SK-N-SH treated with all-trans-retinoic acid at 6 μM for 48 hours (cell line): ENCODE data around the gene PARP15.

ENCODE experiments used
- ATAC-seq: fragments of 200-7000 bp; cut with Tn5 transposase; 3 replicates; pipeline ENCODE4 v1.9.1; 2020; ENCODE audit warnings: mild to moderate bottlenecking, moderate library complexity
- ARNTL ChIP-seq: fragments of 450-650 bp; formaldehyde crosslinking; IDR thresholded peaks from 2 replicates; pipeline ENCODE4 v1.5.0; 2020; ENCODE audit warnings: low read depth, mild to moderate bottlenecking, moderate library complexity, borderline replicate concordance
- BACH2 ChIP-seq: fragments of 250-450 bp; sonication (Bioruptor Pico); IDR thresholded peaks from 2 replicates; pipeline ENCODE4 v1.9.0; 2021; ENCODE audit warnings: mild to moderate bottlenecking, borderline replicate concordance
- CREB5 ChIP-seq: fragments of 250-450 bp; sonication (Bioruptor Pico); IDR thresholded peaks from 2 replicates; pipeline ENCODE4 v1.5.1; 2020; ENCODE audit warnings: low read depth, mild to moderate bottlenecking, moderate library complexity
- ESRRG ChIP-seq: fragments of 250-450 bp; sonication (Bioruptor Pico); IDR thresholded peaks from 2 replicates; pipeline ENCODE4 v1.6.1; 2021; ENCODE audit warnings: mild to moderate bottlenecking
- GLIS3 ChIP-seq: fragments of 250-450 bp; sonication (Bioruptor Pico); IDR thresholded peaks from 2 replicates; pipeline ENCODE4 v1.5.0; 2020; ENCODE audit warnings: mild to moderate bottlenecking, moderate library complexity
- ISL1 ChIP-seq: fragments of 250-450 bp; sonication (Bioruptor Pico); IDR thresholded peaks from 2 replicates; pipeline ENCODE4 v2.1.2; 2022; ENCODE audit warnings: mild to moderate bottlenecking, moderate library complexity
- OSR1 ChIP-seq: fragments of 250-450 bp; sonication (Bioruptor Pico); IDR thresholded peaks from 2 replicates; pipeline ENCODE4 v1.8.0; 2022; ENCODE audit warnings: moderate library complexity, mild to moderate bottlenecking, inconsistent platforms
- PATZ1 ChIP-seq: fragments of 250-450 bp; sonication (Bioruptor Pico); IDR thresholded peaks from 2 replicates; pipeline ENCODE4 v1.8.0; 2020; ENCODE audit warnings: mild to moderate bottlenecking, moderate library complexity, borderline replicate concordance
- PPARA ChIP-seq: fragments of 250-450 bp; sonication (Bioruptor Pico); IDR thresholded peaks from 2 replicates; pipeline ENCODE4 v1.5.0; 2020; ENCODE audit warnings: mild to moderate bottlenecking, borderline replicate concordance
- RARB ChIP-seq: fragments of 250-450 bp; sonication (Bioruptor Pico); IDR thresholded peaks from 2 replicates; pipeline ENCODE4 v1.8.0; 2021; ENCODE audit warnings: mild to moderate bottlenecking, moderate library complexity
- SNAI2 ChIP-seq: fragments of 250-450 bp; sonication (Bioruptor Pico); IDR thresholded peaks from 2 replicates; pipeline ENCODE4 v1.5.0; 2020; ENCODE audit warnings: mild to moderate bottlenecking, moderate library complexity
- TOX ChIP-seq: fragments of 250-450 bp; sonication (Bioruptor Pico); IDR thresholded peaks from 2 replicates; pipeline ENCODE4 v1.8.0; 2021; ENCODE audit warnings: mild to moderate bottlenecking, moderate library complexity, borderline replicate concordance
- TSHZ2 ChIP-seq: fragments of 250-450 bp; sonication (Bioruptor Pico); IDR thresholded peaks from 2 replicates; pipeline ENCODE4 v1.5.0; 2020; ENCODE audit warnings: mild to moderate bottlenecking, moderate library complexity
- ZC3H10 ChIP-seq: fragments of 250-450 bp; sonication (Bioruptor Pico); IDR thresholded peaks from 2 replicates; pipeline ENCODE4 v1.5.1; 2021; ENCODE audit warnings: mild to moderate bottlenecking, moderate library complexity
- ZFP3 ChIP-seq: fragments of 250-450 bp; sonication (Bioruptor Pico); IDR thresholded peaks from 2 replicates; pipeline ENCODE4 v1.5.0; 2020; ENCODE audit warnings: mild to moderate bottlenecking, moderate library complexity
- ZFP30 ChIP-seq: fragments of 450-650 bp; formaldehyde crosslinking; IDR thresholded peaks from 2 replicates; pipeline ENCODE4 v1.5.0; 2022; ENCODE audit warnings: mild to moderate bottlenecking, moderate library complexity
- ZNF565 ChIP-seq: fragments of 450-650 bp; formaldehyde crosslinking; conservative IDR thresholded peaks from 2 replicates; pipeline ENCODE4 v1.5.0; 2020; ENCODE audit warnings: low read depth, mild to moderate bottlenecking, moderate library complexity
- ZNF70 ChIP-seq: fragments of 450-650 bp; formaldehyde crosslinking; IDR thresholded peaks from 2 replicates; pipeline ENCODE4 v1.5.0; 2020; ENCODE audit warnings: mild to moderate bottlenecking, moderate library complexity
- ZNF8 ChIP-seq: fragments of 450-650 bp; formaldehyde crosslinking; IDR thresholded peaks from 2 replicates; pipeline ENCODE4 v1.5.0; 2020; ENCODE audit warnings: mild to moderate bottlenecking, moderate library complexity
- TF ChIP-seq, protein P1 (sequence below): fragments of 250-450 bp; sonication (Bioruptor Pico); IDR thresholded peaks from 2 replicates; pipeline ENCODE4 v1.5.1; 2021; ENCODE audit warnings: mild to moderate bottlenecking, moderate library complexity
- TF ChIP-seq, protein P2 (sequence below): fragments of 250-450 bp; sonication (Bioruptor Pico); IDR thresholded peaks from 2 replicates; pipeline ENCODE4 v1.8.0; 2021; ENCODE audit warnings: low read depth, mild to moderate bottlenecking, moderate library complexity, borderline replicate concordance

The PARP15 gene

DNA sequence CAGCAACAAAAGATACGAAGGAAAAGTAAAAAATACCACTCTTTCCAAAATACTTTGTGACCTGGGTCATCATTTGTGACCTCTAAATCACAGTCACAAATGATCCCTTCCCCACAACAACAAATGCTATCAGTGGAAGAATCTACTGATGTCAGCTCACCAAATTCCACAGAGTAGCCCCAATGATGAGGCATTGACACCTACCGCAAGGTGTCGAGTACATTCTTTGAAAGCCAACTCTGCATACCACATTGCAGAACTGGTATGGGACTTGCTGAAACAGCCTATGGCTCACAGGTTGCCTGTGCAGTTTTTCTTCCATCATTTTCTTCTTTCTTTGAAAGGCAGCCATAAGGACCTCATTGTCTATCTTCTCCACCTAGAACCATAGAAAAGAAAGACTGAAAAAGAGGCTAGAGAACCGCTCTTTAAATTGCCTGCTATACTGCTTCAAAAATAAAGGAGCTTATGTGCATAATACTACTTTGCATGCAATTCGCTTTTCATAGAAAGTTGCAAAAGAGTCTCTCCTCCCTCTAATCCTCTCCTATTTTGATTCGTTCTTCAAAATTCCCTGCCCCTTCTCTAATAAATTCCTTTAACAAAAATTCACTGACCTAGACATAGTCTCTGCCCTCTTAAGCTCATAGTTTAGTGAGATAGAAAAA, 41.4 kb upstream of the PARP15 start:
- TF ChIP-seq, protein P1, sequence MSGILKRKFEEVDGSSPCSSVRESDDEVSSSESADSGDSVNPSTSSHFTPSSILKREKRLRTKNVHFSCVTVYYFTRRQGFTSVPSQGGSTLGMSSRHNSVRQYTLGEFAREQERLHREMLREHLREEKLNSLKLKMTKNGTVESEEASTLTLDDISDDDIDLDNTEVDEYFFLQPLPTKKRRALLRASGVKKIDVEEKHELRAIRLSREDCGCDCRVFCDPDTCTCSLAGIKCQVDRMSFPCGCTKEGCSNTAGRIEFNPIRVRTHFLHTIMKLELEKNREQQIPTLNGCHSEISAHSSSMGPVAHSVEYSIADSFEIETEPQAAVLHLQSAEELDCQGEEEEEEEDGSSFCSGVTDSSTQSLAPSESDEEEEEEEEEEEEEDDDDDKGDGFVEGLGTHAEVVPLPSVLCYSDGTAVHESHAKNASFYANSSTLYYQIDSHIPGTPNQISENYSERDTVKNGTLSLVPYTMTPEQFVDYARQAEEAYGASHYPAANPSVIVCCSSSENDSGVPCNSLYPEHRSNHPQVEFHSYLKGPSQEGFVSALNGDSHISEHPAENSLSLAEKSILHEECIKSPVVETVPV (CRISPR knock-in tag), result no peak
- TF ChIP-seq OSR1 (CRISPR knock-in tag) (no peak), ZNF70 (CRISPR knock-in tag) (no peak), SNAI2 (no peak), PATZ1 (CRISPR knock-in tag) (no peak)
- TF ChIP-seq, all 23 proteins: peak for 0
- ATAC-seq, result no peak

DNA sequence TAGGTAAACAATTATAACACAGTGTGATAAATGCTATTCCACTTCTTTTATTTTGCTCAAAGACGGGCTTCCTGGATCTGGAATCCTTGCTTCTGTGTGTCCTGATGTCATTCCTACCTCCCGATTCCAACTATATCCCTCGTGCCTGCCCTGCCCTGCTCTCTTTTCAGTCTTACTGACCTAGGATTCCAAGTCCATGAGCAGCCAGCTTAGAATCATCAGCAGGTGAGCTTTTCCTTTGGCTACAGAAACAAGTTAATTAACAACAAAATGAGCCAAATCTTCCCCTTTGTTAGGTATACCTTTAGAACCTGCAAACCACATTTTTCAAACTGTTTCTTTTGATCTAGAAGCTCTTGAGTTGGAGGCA, 40.8 kb upstream of the PARP15 start:
- no peak for TF ChIP-seq OSR1 (CRISPR knock-in tag)
- TF ChIP-seq BACH2 (CRISPR knock-in tag), result no peak
- no peak for TF ChIP-seq ZFP3
- no peak for TF ChIP-seq ZC3H10 (CRISPR knock-in tag)
- TF ChIP-seq ISL1 (CRISPR knock-in tag), result no peak
- no peak for TF ChIP-seq TSHZ2
- TF ChIP-seq ZFP30 (CRISPR knock-in tag), result no peak
- no peak for TF ChIP-seq ZNF565 (CRISPR knock-in tag)
- TF ChIP-seq SNAI2, result no peak
- no peak for TF ChIP-seq ZNF8
- TF ChIP-seq ESRRG (CRISPR knock-in tag), result no peak
- TF ChIP-seq, protein P1 (CRISPR knock-in tag), result no peak
- TF ChIP-seq PPARA (CRISPR knock-in tag), result no peak
- TF ChIP-seq TOX (CRISPR knock-in tag), result no peak
- TF ChIP-seq RARB (CRISPR knock-in tag), result no peak
- TF ChIP-seq ZNF70 (CRISPR knock-in tag), result no peak
- TF ChIP-seq CREB5, result no peak
- no peak for ATAC-seq

DNA sequence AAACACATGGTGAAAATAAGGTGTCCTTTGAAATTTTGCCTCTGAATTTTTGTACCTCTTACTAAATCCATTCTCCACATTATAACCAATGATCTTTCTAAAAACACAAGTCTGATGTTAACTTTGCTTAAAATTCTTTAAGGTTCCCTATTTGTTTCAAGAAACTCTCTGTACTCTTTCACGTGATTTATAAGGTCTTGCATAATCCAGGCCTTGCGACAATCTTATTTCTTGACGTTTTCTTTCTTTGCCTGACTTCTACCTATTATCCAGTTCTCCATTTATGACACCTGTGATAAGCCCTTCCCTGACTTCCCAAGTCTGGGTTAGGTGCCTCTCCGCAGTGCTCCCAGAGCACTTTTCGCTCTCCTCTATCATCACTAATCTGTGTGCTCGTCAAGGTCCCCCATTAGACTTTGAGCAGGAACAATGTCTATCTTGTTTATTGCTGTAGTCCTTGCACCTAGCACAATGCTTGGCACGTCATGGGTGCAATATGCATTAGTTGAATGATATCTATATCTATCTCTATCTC, 38.4 kb upstream of the PARP15 start:
- no peak for ATAC-seq
- TF ChIP-seq ISL1 (CRISPR knock-in tag), result no peak
- TF ChIP-seq ZNF70 (CRISPR knock-in tag), result no peak
- TF ChIP-seq BACH2 (CRISPR knock-in tag), result no peak
- TF ChIP-seq SNAI2, result no peak
- no peak for TF ChIP-seq OSR1 (CRISPR knock-in tag)
- TF ChIP-seq CREB5, result no peak
- TF ChIP-seq, protein P2, sequence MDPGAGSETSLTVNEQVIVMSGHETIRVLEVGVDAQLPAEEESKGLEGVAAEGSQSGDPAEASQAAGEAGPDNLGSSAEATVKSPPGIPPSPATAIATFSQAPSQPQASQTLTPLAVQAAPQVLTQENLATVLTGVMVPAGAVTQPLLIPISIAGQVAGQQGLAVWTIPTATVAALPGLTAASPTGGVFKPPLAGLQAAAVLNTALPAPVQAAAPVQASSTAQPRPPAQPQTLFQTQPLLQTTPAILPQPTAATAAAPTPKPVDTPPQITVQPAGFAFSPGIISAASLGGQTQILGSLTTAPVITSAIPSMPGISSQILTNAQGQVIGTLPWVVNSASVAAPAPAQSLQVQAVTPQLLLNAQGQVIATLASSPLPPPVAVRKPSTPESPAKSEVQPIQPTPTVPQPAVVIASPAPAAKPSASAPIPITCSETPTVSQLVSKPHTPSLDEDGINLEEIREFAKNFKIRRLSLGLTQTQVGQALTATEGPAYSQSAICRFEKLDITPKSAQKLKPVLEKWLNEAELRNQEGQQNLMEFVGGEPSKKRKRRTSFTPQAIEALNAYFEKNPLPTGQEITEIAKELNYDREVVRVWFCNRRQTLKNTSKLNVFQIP (CRISPR knock-in tag), result no peak
- TF ChIP-seq ZFP30 (CRISPR knock-in tag), result no peak
- TF ChIP-seq TOX (CRISPR knock-in tag), result no peak
- no peak for TF ChIP-seq GLIS3
- TF ChIP-seq ARNTL (CRISPR knock-in tag), result no peak
- no peak for TF ChIP-seq ZFP3
- no peak for TF ChIP-seq ESRRG (CRISPR knock-in tag)
- TF ChIP-seq PPARA (CRISPR knock-in tag), result no peak
- no peak for TF ChIP-seq ZNF8
- no peak for TF ChIP-seq ZC3H10 (CRISPR knock-in tag)
